Measurements from ENCODE around the gene TMX2.

DNA sequence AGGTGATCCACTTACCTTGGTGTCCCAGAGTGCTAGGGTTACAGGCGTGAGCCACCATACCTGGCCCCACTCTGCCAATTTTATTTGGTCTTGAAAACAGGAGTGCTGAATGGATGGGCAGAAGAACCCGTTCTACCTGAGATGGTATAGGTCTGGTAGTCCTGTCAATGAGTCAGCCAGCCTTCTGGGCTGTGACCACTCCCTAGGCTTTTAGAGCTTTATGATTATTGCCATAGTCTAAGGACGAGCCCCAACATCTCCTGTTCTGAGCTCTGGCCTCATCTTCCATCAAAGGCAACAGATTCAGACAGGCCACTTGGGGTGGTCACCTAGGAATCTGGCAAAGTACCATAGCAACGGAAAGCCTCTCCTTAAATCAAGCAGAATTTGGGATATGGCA lies 33.0 kb upstream of the TMX2 start:
- TF ChIP-seq, protein P1, sequence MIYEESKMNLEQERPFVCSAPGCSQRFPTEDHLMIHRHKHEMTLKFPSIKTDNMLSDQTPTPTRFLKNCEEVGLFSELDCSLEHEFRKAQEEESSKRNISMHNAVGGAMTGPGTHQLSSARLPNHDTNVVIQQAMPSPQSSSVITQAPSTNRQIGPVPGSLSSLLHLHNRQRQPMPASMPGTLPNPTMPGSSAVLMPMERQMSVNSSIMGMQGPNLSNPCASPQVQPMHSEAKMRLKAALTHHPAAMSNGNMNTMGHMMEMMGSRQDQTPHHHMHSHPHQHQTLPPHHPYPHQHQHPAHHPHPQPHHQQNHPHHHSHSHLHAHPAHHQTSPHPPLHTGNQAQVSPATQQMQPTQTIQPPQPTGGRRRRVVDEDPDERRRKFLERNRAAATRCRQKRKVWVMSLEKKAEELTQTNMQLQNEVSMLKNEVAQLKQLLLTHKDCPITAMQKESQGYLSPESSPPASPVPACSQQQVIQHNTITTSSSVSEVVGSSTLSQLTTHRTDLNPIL (CRISPR knock-in tag; IDR thresholded peaks at IDR 0.05; ENCODE audit: low read depth), result no peak
- TF ChIP-seq, protein P2, sequence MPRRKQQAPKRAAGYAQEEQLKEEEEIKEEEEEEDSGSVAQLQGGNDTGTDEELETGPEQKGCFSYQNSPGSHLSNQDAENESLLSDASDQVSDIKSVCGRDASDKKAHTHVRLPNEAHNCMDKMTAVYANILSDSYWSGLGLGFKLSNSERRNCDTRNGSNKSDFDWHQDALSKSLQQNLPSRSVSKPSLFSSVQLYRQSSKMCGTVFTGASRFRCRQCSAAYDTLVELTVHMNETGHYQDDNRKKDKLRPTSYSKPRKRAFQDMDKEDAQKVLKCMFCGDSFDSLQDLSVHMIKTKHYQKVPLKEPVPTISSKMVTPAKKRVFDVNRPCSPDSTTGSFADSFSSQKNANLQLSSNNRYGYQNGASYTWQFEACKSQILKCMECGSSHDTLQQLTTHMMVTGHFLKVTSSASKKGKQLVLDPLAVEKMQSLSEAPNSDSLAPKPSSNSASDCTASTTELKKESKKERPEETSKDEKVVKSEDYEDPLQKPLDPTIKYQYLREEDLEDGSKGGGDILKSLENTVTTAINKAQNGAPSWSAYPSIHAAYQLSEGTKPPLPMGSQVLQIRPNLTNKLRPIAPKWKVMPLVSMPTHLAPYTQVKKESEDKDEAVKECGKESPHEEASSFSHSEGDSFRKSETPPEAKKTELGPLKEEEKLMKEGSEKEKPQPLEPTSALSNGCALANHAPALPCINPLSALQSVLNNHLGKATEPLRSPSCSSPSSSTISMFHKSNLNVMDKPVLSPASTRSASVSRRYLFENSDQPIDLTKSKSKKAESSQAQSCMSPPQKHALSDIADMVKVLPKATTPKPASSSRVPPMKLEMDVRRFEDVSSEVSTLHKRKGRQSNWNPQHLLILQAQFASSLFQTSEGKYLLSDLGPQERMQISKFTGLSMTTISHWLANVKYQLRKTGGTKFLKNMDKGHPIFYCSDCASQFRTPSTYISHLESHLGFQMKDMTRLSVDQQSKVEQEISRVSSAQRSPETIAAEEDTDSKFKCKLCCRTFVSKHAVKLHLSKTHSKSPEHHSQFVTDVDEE (CRISPR knock-in tag; IDR thresholded peaks at IDR 0.05), result no peak
- no peak for TF ChIP-seq PATZ1 (CRISPR knock-in tag; IDR thresholded peaks at IDR 0.05; ENCODE audit: borderline replicate concordance)
- TF ChIP-seq TOX (CRISPR knock-in tag; IDR thresholded peaks at IDR 0.05; ENCODE audit: borderline replicate concordance), result no peak
- no peak for TF ChIP-seq ZFP30 (CRISPR knock-in tag; IDR thresholded peaks at IDR 0.05)
- TF ChIP-seq OSR1 (CRISPR knock-in tag; IDR thresholded peaks at IDR 0.05), result no peak
- TF ChIP-seq POU6F1 (CRISPR knock-in tag; IDR thresholded peaks at IDR 0.05; ENCODE audit: borderline replicate concordance, low read depth), result no peak
- no peak for TF ChIP-seq CSRNP3 (CRISPR knock-in tag; IDR thresholded peaks at IDR 0.05)
- TF ChIP-seq RARB (CRISPR knock-in tag; IDR thresholded peaks at IDR 0.05), result no peak
- TF ChIP-seq BACH2 (CRISPR knock-in tag; IDR thresholded peaks at IDR 0.05; ENCODE audit: borderline replicate concordance), result no peak
- no peak for TF ChIP-seq CSDC2 (CRISPR knock-in tag; IDR thresholded peaks at IDR 0.05)
- no peak for TF ChIP-seq ZC3H10 (CRISPR knock-in tag; IDR thresholded peaks at IDR 0.05)
- TF ChIP-seq ARNTL (CRISPR knock-in tag; IDR thresholded peaks at IDR 0.05; ENCODE audit: borderline replicate concordance, low read depth), result no peak
- TF ChIP-seq GLIS3 (CRISPR knock-in tag; IDR thresholded peaks at IDR 0.05), result no peak
